Measurements from ENCODE around the gene MALT1.

MALT1 gene

DNA sequence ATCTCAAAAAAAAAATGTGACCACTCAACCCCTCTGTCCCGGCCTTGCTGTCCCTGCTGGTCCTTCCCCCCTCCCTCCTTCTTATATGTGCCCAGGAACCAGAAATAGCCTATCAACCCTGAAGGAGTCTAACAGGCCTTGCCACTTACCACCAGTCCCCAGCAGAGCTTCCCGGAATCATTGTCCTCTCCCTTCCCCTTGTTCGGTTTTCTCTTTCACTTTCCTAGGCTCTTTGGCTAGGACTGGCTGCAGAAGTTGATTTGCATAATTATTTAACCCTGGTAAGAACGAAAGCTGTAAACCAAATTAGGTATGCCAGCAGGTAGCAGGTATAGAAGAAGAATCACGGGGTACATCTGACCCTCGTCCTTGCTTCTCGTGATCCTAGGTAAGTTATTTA is 120.8 kb downstream of the MALT1 start:
- Histone ChIP-seq H3K27ac (ENCODE audit: low read depth, low read length) (no peak overlapping the region), H3K36me3 (ENCODE audit: control insufficient read depth in 5 of 5, insufficient read depth in 5 of 5, low read length in 5 of 5) (no peaks in the 10 kb centered on the region), H3K4me1 (ENCODE audit: control insufficient read depth in 5 of 5, insufficient read depth in 5 of 5, low read length in 5 of 5) (peaks cover 0 to 20% (median 6%) of the 10 kb centered on the region in 5 donors), H3K27me3 (ENCODE audit: control insufficient read depth in 5 of 5, insufficient read depth in 4 of 5, low read length in 5 of 5) (no peaks in the 10 kb centered on the region), H3K9ac (ENCODE audit: low read length in 5 of 5) (no peak overlapping the region), H3K9me3 (ENCODE audit: control insufficient read depth in 5 of 5, low read length in 5 of 5) (no peaks in the 10 kb centered on the region), H3K4me3 (ENCODE audit: low read depth in 1 of 5, low read length in 5 of 5) (no peak overlapping the region)

DNA sequence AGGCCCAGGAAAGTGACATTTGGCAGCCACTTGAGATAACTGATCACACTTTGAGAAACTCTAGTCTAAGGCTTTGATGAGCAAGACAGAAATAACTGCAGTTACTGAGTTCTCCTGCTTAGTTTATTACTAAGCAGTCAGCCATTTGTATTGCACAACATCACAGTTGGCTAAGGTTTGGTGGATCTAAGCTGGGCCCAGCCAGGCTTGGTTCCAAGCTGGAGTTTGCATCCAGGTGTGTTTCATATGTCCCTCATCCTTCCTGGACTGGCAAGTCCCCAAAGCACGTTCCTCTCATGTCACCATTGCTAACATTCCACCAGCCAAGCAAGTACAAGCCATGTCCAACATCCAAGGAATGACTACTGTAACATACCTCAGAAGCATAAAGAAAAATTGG is 122.1 kb downstream of the MALT1 start:
- Histone ChIP-seq H3K36me3 (ENCODE audit: control insufficient read depth in 5 of 5, insufficient read depth in 5 of 5, low read length in 5 of 5) (no peaks in the 10 kb centered on the region), H3K9ac (ENCODE audit: low read length in 5 of 5) (no peak overlapping the region), H3K9me3 (ENCODE audit: control insufficient read depth in 5 of 5, low read length in 5 of 5) (no peaks in the 10 kb centered on the region), H3K27ac (ENCODE audit: low read depth, low read length) (no peak overlapping the region), H3K27me3 (ENCODE audit: control insufficient read depth in 5 of 5, insufficient read depth in 4 of 5, low read length in 5 of 5) (no peaks in the 10 kb centered on the region), H3K4me1 (ENCODE audit: control insufficient read depth in 5 of 5, insufficient read depth in 5 of 5, low read length in 5 of 5) (peaks cover 0 to 20% (median 6%) of the 10 kb centered on the region in 5 donors), H3K4me3 (ENCODE audit: low read depth in 1 of 5, low read length in 5 of 5) (no peak overlapping the region)

DNA sequence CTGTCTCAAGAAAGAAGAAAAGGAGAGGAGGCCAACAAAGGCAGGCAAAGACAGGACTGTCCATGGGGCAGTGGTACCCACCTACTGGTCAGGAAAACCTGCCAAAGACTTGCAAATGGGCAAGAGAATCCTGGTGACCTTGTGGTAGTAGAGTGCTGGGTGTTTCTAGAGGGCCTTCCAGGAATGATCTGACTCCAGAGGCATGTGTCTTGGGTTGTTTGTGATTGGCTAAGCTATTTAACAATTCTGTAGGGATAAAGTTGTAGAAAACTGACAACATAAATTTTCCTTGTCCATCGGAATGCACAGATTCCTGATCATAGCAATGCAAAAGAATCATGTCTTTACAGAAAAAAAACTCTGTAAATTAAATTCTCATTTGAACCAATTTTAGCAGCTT is 125.0 kb downstream of the MALT1 start:
- H3K36me3 ChIP-seq (ENCODE audit: control insufficient read depth in 5 of 5, insufficient read depth in 5 of 5, low read length in 5 of 5), result no peaks in the 10 kb centered on the region
- H3K4me1 ChIP-seq (ENCODE audit: control insufficient read depth in 5 of 5, insufficient read depth in 5 of 5, low read length in 5 of 5), result no peaks in the 10 kb centered on the region
- H3K27me3 ChIP-seq (ENCODE audit: control insufficient read depth in 5 of 5, insufficient read depth in 4 of 5, low read length in 5 of 5), result no peaks in the 10 kb centered on the region
- no peak overlapping the region for H3K4me3 ChIP-seq (ENCODE audit: low read depth in 1 of 5, low read length in 5 of 5)
- H3K27ac ChIP-seq (ENCODE audit: low read depth, low read length), result no peak overlapping the region
- no peak overlapping the region for H3K9ac ChIP-seq (ENCODE audit: low read length in 5 of 5)
- no peaks in the 10 kb centered on the region for H3K9me3 ChIP-seq (ENCODE audit: control insufficient read depth in 5 of 5, low read length in 5 of 5)

DNA sequence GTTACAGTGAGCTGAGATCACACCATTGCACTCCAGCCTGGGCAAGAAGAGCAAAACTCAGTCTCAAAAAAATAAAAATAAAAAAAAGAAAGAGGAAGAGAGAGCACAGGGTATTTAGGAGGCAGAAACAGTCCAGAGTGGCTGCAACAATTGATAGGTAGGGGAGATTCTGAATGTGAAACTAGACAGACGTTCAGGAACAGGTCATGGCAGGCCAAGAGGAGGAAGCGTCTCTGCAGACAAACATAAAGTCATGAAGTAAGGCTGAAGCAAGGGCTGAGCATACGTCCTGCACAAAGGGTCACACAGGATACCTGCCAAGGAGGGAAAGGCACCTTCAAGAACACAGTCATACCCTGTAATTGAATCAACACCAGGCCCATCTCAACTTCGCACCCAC is 129.3 kb downstream of the MALT1 start:
- H3K27ac ChIP-seq (ENCODE audit: low read depth, low read length), result no peak overlapping the region
- no peak overlapping the region for H3K9ac ChIP-seq (ENCODE audit: low read length in 5 of 5)
- no peaks in the 10 kb centered on the region for H3K4me1 ChIP-seq (ENCODE audit: control insufficient read depth in 5 of 5, insufficient read depth in 5 of 5, low read length in 5 of 5)
- H3K4me3 ChIP-seq (ENCODE audit: low read depth in 1 of 5, low read length in 5 of 5), result no peak overlapping the region
- no peaks in the 10 kb centered on the region for H3K36me3 ChIP-seq (ENCODE audit: control insufficient read depth in 5 of 5, insufficient read depth in 5 of 5, low read length in 5 of 5)
- H3K27me3 ChIP-seq (ENCODE audit: control insufficient read depth in 5 of 5, insufficient read depth in 4 of 5, low read length in 5 of 5), result no peaks in the 10 kb centered on the region
- H3K9me3 ChIP-seq (ENCODE audit: control insufficient read depth in 5 of 5, low read length in 5 of 5), result peaks cover 0 to 5% (median 0%) of the 10 kb centered on the region in 5 donors

DNA sequence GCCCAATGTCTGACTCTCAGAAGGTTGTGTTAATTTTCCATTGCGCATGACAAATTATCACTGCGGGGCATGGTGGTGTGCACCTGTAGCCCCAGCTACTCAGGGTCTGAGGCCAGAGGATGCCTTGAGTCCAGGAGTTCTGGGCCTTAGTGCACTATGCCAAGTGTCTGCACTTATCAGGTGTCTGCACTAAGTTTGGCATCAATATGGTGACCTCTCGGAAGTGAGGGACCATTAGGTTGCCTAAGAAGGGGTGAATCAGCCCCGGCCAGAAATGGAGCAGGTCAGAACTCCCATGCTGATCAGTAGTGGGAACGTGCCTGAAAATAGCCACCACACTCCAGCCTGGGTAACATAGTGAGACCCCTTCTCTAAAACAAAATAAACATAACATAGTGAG is 131.7 kb downstream of the MALT1 start:
- Histone ChIP-seq H3K9ac (ENCODE audit: low read length in 5 of 5) (no peak overlapping the region), H3K9me3 (ENCODE audit: control insufficient read depth in 5 of 5, low read length in 5 of 5) (peaks cover 0 to 5% (median 0%) of the 10 kb centered on the region in 5 donors), H3K4me3 (ENCODE audit: low read depth in 1 of 5, low read length in 5 of 5) (no peak overlapping the region), H3K4me1 (ENCODE audit: control insufficient read depth in 5 of 5, insufficient read depth in 5 of 5, low read length in 5 of 5) (no peaks in the 10 kb centered on the region), H3K27me3 (ENCODE audit: control insufficient read depth in 5 of 5, insufficient read depth in 4 of 5, low read length in 5 of 5) (no peaks in the 10 kb centered on the region), H3K36me3 (ENCODE audit: control insufficient read depth in 5 of 5, insufficient read depth in 5 of 5, low read length in 5 of 5) (no peaks in the 10 kb centered on the region), H3K27ac (ENCODE audit: low read depth, low read length) (no peak overlapping the region)

DNA sequence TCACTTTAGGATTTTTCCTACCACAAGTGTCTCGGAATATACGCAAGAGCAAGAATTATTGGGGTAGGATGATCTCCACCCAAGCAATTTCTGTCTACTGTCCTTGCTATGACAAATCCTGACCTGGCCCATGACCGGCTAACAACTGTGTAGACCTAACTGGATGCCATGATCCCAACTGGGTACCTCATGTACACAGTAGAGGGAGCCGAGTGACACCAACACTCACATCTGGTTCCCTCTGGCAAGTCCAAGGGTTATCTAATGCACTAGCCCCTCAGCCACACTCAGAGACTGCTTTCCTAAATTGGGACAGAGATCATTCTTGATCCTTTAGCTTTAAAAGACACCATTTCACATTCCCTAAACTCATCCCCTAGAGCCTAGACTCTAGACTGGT is 132.7 kb downstream of the MALT1 start:
- Histone ChIP-seq H3K27me3 (ENCODE audit: control insufficient read depth in 5 of 5, insufficient read depth in 4 of 5, low read length in 5 of 5) (no peaks in the 10 kb centered on the region), H3K4me3 (ENCODE audit: low read depth in 1 of 5, low read length in 5 of 5) (no peak overlapping the region), H3K36me3 (ENCODE audit: control insufficient read depth in 5 of 5, insufficient read depth in 5 of 5, low read length in 5 of 5) (no peaks in the 10 kb centered on the region), H3K9me3 (ENCODE audit: control insufficient read depth in 5 of 5, low read length in 5 of 5) (peaks cover 0 to 5% (median 0%) of the 10 kb centered on the region in 5 donors), H3K27ac (ENCODE audit: low read depth, low read length) (no peak overlapping the region), H3K4me1 (ENCODE audit: control insufficient read depth in 5 of 5, insufficient read depth in 5 of 5, low read length in 5 of 5) (no peaks in the 10 kb centered on the region), H3K9ac (ENCODE audit: low read length in 5 of 5) (no peak overlapping the region)

Measured in subcutaneous abdominal adipose tissue (tissue), 5 donors.